Bronchial epithelial cell (primary cell): ENCODE results near the gene HYCC2. TPM values are rescaled to one million over a fixed set of nuclear protein-coding genes. Genes with fewer than 3 reads are reported as not detected.

Source experiments
- DNase-seq: peaks from one replicate; pipeline ENCODE4 v3.0.0-alpha.2; 2010; ENCODE audit warnings: low read depth
- FAIRE-seq: peaks from 2 replicates; lab custom pipeline; 2011; peaks lifted over from hg19 to GRCh38; lab: Jason Lieb, UNC
- H3K27me3 ChIP-seq: 2 replicates; pipeline ENCODE4 v1.5.1; 2011; ENCODE audit warnings: low read length; ENCODE audit not compliant: control insufficient read depth, insufficient read depth
- H3K36me3 ChIP-seq: 2 replicates; pipeline ENCODE4 v1.5.1; 2011; ENCODE audit warnings: low read length; ENCODE audit not compliant: control insufficient read depth, insufficient read depth
- H3K4me3 ChIP-seq: 2 replicates; pipeline ENCODE4 v1.5.1; 2011; ENCODE audit warnings: mild to moderate bottlenecking, low read depth, low read length, control low read depth
- total RNA-seq: library from RNA; depleted of rRNA; stranded (reverse); fragments of >200 nt; gene quantifications from 2 replicates; pipeline ENCODE4 v1.2.1, GENCODE V29; 2014
- TF ChIP-seq, protein P1 (sequence below): IDR thresholded peaks from 2 replicates; pipeline ENCODE4 v1.5.1; 2011; ENCODE audit warnings: mild to moderate bottlenecking, moderate library complexity, low read length, control low read depth, inconsistent platforms; ENCODE audit not compliant: insufficient read depth, severe bottlenecking

The HYCC2 gene
- total RNA-seq, 1 donor from 2014 or later, result 8.4 TPM

- DNase-seq (no peak), FAIRE-seq (no peak)
- H3K36me3 ChIP-seq, result peaks cover 1% of the 10 kb centered on the region
- H3K27me3 ChIP-seq, result no peaks in the 10 kb centered on the region
- TF ChIP-seq, protein P1, sequence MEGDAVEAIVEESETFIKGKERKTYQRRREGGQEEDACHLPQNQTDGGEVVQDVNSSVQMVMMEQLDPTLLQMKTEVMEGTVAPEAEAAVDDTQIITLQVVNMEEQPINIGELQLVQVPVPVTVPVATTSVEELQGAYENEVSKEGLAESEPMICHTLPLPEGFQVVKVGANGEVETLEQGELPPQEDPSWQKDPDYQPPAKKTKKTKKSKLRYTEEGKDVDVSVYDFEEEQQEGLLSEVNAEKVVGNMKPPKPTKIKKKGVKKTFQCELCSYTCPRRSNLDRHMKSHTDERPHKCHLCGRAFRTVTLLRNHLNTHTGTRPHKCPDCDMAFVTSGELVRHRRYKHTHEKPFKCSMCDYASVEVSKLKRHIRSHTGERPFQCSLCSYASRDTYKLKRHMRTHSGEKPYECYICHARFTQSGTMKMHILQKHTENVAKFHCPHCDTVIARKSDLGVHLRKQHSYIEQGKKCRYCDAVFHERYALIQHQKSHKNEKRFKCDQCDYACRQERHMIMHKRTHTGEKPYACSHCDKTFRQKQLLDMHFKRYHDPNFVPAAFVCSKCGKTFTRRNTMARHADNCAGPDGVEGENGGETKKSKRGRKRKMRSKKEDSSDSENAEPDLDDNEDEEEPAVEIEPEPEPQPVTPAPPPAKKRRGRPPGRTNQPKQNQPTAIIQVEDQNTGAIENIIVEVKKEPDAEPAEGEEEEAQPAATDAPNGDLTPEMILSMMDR, result no peak
- no peak overlapping the region for H3K4me3 ChIP-seq
These were observed 11.3 kb downstream of the HYCC2 start for GRCh38 chr2:201059961-201060755.

DNA sequence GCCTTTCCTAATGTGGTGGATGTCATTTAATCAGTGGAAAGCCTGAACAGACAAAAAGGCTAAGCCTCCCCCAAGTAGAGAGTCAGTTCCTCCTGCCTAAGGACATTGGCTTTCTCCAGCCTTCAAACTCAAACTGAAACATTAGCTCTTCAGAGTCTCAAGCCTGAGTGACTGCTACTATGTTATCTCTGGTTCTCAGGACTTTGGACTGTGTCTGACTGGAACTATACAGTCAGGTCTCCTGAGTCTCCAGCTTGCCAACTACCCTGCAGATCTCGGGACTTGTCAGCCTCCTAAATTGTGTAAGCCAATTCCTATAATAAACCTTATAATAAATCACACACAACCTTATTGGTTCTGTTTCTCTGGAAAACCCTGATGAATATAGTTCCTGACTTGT is 12.6 kb downstream of the HYCC2 start:
- FAIRE-seq (no peak), DNase-seq (no peak)
- TF ChIP-seq, protein P1, result no peak
- peaks cover 1% of the 10 kb centered on the region for H3K36me3 ChIP-seq
- no peak overlapping the region for H3K4me3 ChIP-seq
- H3K27me3 ChIP-seq, result no peaks in the 10 kb centered on the region

DNA sequence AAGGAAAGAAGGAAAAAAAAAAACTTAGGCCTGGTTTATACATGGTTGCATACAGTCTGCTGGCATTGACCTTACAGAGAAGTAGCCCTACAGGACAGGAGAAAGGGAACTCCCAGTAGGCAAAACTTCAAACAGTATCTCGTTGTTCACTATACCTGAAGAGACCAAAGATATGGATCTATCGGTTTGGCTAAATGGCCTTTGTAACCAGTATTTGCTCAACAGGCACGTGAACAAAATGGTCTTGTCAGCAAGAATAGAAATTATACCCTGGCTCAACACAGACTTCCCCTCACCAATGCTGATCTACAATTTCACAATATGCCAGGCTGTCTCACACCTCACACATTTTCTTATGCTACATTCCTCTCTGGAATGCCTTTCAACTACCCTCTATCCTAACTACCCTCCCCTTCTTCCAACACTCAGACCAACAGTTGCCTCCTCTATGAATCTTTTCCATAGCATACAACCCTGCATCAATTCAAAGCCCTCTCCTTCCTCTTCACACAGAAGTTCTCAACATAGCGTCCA is 13.7 kb downstream of the HYCC2 start:
- Histone ChIP-seq H3K4me3 (no peak overlapping the region), H3K27me3 (no peaks in the 10 kb centered on the region), H3K36me3 (peaks cover 1% of the 10 kb centered on the region)
- FAIRE-seq (no peak), DNase-seq (no peak)
- TF ChIP-seq, protein P1, result no peak

GRCh38 chr2:201057087-201057521 is 14.4 kb downstream of the HYCC2 start:
- TF ChIP-seq, protein P1, result no peak
- Histone ChIP-seq H3K27me3 (no peaks in the 10 kb centered on the region), H3K4me3 (no peak overlapping the region), H3K36me3 (peaks cover 1% of the 10 kb centered on the region)
- DNase-seq (no peak), FAIRE-seq (no peak)

DNA sequence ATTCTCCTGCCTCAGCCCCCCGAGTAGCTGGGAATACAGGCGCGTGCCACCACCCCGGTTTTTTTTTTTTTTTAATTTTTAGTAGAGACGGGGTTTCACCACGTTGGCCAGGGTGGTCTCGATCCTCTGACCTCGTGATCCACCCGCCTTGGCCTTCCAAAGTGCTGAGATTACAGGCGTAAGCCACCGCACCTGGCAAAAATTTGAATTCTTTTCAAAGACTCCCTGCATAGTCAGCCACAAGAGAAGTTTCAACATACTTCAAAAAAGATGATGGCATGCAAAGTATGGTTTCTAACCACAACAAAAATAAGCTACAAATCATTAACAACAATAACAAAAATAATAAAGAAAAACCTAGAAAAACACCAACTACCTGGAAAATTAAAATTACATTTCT is 22.0 kb downstream of the HYCC2 start:
- TF ChIP-seq, protein P1, result no peak
- DNase-seq (no peak), FAIRE-seq (no peak)
- Histone ChIP-seq H3K36me3 (no peaks in the 10 kb centered on the region), H3K4me3 (no peak overlapping the region), H3K27me3 (no peaks in the 10 kb centered on the region)
